Activated naive CD4-positive, alpha-beta T cell treated with anti-CD3 and anti-CD28 coated beads for 36 hours (primary cell): ENCODE measurements around the gene SELENOF. TPM values are rescaled to one million over a fixed set of nuclear protein-coding genes. Genes with fewer than 3 reads are reported as not detected.

Experiments
- CTCF ChIA-PET: fragments of 350-600 bp; sonication (Branson Sonifier 250); formaldehyde crosslinking; loops from one replicate; lab custom pipeline; 2021; ENCODE audit warnings: antibody characterized with exemption; lab: Charles Lee
- DNase-seq: peaks from one replicate; pipeline ENCODE4 v3.0.0-alpha.2; 2020
- H3K27ac Mint-ChIP-seq: one replicate; pipeline ENCODE4 v1.8.0; 2021; ENCODE audit warnings: mild to moderate bottlenecking, mixed read lengths
- H3K27me3 Mint-ChIP-seq: one replicate; pipeline ENCODE4 v1.8.0; 2021; ENCODE audit warnings: low read depth, mixed read lengths
- H3K36me3 Mint-ChIP-seq: one replicate; pipeline ENCODE4 v1.8.0; 2021; ENCODE audit warnings: low read depth, mixed read lengths
- H3K4me1 Mint-ChIP-seq: one replicate; pipeline ENCODE4 v1.8.0; 2021; ENCODE audit warnings: low read depth, mixed read lengths
- H3K4me3 Mint-ChIP-seq: one replicate; pipeline ENCODE4 v1.8.0; 2021; ENCODE audit warnings: mild to moderate bottlenecking, moderate library complexity, mixed read lengths
- H3K9me3 Mint-ChIP-seq: one replicate; pipeline ENCODE4 v1.8.0; 2021; ENCODE audit warnings: mixed read lengths
- intact Hi-C: fragments of 100-400 bp; cut with micrococcal nuclease; formaldehyde crosslinking; loops from one replicate; pipeline ENCODE4 v1.15.1; 2023
- total RNA-seq, 2 experiments: library from RNA; stranded (reverse); gene quantifications; one replicate each; pipeline ENCODE4 v1.2.3, GENCODE V29; 2021

SELENOF gene
- 100 to 1,000 TPM; 111 to 115 TPM for total RNA-seq

DNA sequence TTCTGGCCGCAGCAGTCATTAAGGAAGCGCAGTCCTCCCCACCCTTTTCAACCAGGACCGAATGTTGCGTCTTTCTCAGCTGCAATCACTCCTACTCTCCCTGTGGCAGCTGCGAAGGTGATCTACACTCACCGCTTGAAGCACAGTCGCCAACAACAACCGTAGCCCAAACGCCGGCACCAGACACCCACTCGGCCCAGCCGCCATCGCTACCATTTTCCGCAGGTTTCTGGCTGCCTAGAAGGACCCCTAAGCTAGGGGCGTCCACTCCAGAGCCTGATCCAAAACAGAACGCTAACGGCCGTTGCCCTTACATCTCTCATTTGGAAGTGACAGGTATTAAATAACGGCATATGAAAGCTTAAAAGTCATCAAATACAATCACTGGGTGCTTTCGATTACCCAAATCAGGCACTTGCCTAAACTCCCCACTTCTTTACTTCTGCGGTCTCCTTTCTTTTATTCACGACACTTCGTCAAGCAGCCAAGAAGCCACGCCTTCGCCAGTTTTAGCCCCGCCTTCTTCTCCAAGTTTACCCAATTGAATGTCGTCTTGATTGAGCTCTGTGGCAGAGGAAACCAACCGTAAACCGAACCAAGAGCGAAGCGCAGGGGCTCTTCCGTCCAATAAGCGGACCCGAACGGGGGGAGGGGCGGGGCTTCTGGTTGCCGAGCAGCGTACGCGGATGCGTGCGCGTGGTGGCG lies at the start of gene SELENOF:
Gene SELENOF (minus strand): TSS at position 231 of the 705 bp plus-strand sequence. CDS start 15 bp downstream, at position 216.
- intact Hi-C loops: loop anchor here (1.0 to 2.0 kb wide), 12 partner anchors 27 to 1977 kb away; partner anchors contain the start of genes BCL10, GTF2B, ODF2L and PKN2

DNA sequence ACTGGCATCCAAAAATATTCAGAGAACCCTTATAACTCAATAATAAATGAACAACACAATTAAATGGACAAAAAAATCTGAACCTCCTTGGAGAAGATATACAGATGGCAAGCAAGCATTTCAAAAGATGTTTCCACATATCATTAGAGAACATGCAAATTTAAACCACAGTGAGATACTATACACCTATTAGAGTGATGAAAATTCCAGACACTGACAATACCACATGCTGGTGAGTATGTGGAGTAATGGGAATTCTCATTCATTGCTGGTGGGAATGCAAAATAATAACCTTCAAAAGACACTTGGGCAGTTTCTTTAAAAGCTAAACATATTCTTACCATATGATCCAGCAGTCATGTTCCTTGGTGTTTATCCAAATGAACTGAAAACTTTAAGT lies 46.6 kb upstream of the SELENOF start:
- Mint-ChIP-seq H3K4me1 (no peaks in the 10 kb centered on the region), H3K4me3 (no peak overlapping the region), H3K36me3 (no peaks in the 10 kb centered on the region), H3K27ac (no peak overlapping the region), H3K9me3 (no peaks in the 10 kb centered on the region), H3K27me3 (no peaks in the 10 kb centered on the region)
- no peak for DNase-seq
- CTCF ChIA-PET: no interaction called here
- intact Hi-C loops: loop anchor here (10.0 kb wide), 1 partner anchor 456 kb away; no protein-coding TSS in a partner anchor

More for the DNA sequence above, at the start of gene SELENOF:
- Mint-ChIP-seq H3K4me1 (peaks cover 47% of the 10 kb centered on the region), H3K27me3 (no peaks in the 10 kb centered on the region), H3K9me3 (no peaks in the 10 kb centered on the region), H3K27ac (peak within 1 kb of the TSS; percentile 53), H3K4me3 (no peak within 1 kb of the TSS), H3K36me3 (peaks cover 18% of the 10 kb centered on the region)
- DNase-seq: peak; percentile 100
- CTCF ChIA-PET: interaction anchor here (0.6 to 2.6 kb wide), 10 partner anchors 9 to 432 kb away, joined by 3 to 9 read pairs (median 4); partner anchors contain the start of gene SH3GLB1

DNA sequence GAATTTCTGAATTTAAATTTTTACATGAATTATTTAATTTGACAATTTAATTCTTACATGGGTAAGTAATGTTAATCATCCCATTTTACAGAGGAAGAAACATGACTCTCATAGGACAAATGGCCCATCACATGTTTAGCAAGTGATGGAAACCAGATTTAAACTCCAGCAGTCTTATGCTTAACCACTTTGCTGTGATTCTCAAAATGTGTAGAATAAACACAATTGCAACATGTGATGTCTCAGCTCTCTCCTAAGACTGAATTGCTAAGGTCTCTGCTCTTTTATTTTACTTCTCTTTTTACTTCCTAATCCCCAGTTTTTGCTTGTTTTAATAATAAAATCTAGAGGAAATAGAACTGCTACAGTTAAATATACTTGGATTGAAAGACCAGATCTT lies 43.3 kb upstream of the SELENOF start:
- Mint-ChIP-seq H3K27me3 (no peaks in the 10 kb centered on the region), H3K9me3 (no peaks in the 10 kb centered on the region), H3K4me3 (no peak overlapping the region), H3K27ac (no peak overlapping the region), H3K36me3 (no peaks in the 10 kb centered on the region), H3K4me1 (peaks cover 6% of the 10 kb centered on the region)
- DNase-seq: no peak
- intact Hi-C loops: no loop called here
- CTCF ChIA-PET: interaction anchor here (0.6 to 0.7 kb wide), 3 partner anchors 21 to 32 kb away, joined by 3 to 4 read pairs (median 3); no protein-coding TSS in a partner anchor

DNA sequence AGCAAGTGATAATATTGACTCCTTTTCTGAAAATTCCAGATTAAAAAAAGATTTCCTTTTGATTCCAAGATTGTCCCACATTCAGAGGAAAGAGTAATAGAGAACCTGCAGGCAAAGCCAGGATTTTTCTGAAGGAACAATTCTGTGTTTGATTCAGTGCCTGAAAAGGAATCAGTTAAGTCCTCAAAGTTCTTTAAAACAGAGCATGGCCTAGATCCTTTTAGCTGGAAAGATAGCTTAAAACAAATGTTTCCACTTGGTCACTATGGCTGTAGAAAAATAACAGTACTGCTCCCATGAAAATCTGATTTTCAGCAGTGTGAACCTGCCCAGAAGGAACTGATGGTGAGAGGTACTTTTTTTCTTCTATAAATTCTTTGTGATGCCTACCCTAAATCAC lies 42.3 kb upstream of the SELENOF start:
- Mint-ChIP-seq H3K27me3 (no peaks in the 10 kb centered on the region), H3K27ac (no peak overlapping the region), H3K4me3 (no peak overlapping the region), H3K4me1 (peaks cover 6% of the 10 kb centered on the region), H3K36me3 (no peaks in the 10 kb centered on the region), H3K9me3 (no peaks in the 10 kb centered on the region)
- intact Hi-C loops: no loop called here
- DNase-seq: no peak
- CTCF ChIA-PET: interaction anchor here (0.7 to 1.3 kb wide), 2 partner anchors 9 to 123 kb away, joined by 3 read pairs; no protein-coding TSS in a partner anchor

DNA sequence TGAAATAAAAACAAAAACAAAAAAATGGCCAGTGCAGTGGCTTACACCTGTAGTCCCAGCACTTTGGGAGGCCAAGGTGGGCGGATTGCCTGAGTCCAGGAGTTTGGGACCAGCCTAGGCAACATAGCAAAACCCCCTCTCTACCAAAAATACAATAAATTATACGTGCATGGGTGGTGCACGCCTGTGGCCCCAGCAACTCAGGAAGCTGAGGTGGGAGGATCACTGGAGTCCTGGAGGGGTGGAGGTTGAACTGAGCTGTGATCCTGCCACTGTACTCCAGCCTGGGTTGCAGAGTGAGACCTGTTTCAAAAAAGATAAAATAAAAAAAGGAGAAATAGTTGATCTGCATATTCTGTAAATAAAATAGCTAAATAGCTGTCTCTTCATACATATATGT lies 41.8 kb upstream of the SELENOF start:
- CTCF ChIA-PET: interaction anchor here (0.7 to 1.3 kb wide), 2 partner anchors 9 to 122 kb away, joined by 3 read pairs; no protein-coding TSS in a partner anchor
- H3K4me1 Mint-ChIP-seq: peaks cover 6% of the 10 kb centered on the region
- H3K36me3 Mint-ChIP-seq: no peaks in the 10 kb centered on the region
- no peak overlapping the region for H3K27ac Mint-ChIP-seq
- DNase-seq: no peak
- H3K27me3 Mint-ChIP-seq: no peaks in the 10 kb centered on the region
- H3K9me3 Mint-ChIP-seq: no peaks in the 10 kb centered on the region
- no peak overlapping the region for H3K4me3 Mint-ChIP-seq
- intact Hi-C loops: no loop called here

DNA sequence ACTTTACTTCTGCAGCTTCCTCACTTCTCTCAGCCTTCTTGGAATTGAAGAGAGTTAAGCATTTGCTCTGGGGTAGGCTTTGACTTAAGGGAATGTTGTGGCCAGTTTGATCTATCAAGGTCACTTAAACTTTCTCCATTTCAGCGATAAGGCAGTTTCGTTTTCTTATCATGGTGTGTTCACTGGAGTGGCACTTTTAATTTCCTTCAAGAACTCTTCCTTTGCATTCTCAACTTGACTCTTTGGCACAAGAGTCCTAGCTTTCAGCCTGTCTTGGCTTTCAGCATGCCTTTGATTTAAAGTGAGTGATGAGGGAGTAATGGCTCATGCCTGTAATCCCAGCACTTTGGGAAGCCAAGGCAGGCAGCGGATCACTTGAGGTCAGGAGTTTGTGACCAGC lies 39.2 kb upstream of the SELENOF start:
- no peaks in the 10 kb centered on the region for H3K27me3 Mint-ChIP-seq
- no peaks in the 10 kb centered on the region for H3K9me3 Mint-ChIP-seq
- intact Hi-C loops: no loop called here

DNA sequence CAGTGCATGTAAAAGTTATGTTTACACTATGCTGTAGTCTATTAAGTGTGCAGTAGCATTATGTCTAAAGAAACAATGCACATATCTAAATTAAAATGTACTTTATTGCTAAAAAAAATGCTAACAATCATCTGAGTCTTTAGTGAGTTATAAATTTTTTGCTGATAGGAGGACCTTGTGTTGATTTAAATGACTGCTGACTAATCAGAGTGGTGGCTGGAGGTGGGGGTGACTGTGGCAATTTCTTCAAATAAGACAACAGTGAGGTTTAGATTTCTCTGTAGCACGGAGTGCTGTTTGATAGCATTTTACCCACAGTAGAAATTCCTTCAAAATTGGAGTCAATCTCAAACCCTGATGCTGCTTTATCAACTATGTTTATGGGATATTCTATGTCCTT lies 37.5 kb upstream of the SELENOF start:
- DNase-seq: no peak
- Mint-ChIP-seq H3K4me1 (peaks cover 8% of the 10 kb centered on the region), H3K27me3 (no peaks in the 10 kb centered on the region), H3K9me3 (no peaks in the 10 kb centered on the region), H3K27ac (no peak overlapping the region), H3K4me3 (no peak overlapping the region), H3K36me3 (no peaks in the 10 kb centered on the region)
- CTCF ChIA-PET: no interaction called here
- intact Hi-C loops: no loop called here

More for the DNA sequence above, 39.2 kb upstream of the SELENOF start:
- Mint-ChIP-seq H3K4me1 (peaks cover 6% of the 10 kb centered on the region), H3K4me3 (no peak overlapping the region), H3K36me3 (no peaks in the 10 kb centered on the region), H3K27ac (no peak overlapping the region)
- CTCF ChIA-PET: interaction anchor here (0.8 kb wide), 1 partner anchor 18 kb away, joined by 3 read pairs; no protein-coding TSS in a partner anchor
- DNase-seq: no peak

DNA sequence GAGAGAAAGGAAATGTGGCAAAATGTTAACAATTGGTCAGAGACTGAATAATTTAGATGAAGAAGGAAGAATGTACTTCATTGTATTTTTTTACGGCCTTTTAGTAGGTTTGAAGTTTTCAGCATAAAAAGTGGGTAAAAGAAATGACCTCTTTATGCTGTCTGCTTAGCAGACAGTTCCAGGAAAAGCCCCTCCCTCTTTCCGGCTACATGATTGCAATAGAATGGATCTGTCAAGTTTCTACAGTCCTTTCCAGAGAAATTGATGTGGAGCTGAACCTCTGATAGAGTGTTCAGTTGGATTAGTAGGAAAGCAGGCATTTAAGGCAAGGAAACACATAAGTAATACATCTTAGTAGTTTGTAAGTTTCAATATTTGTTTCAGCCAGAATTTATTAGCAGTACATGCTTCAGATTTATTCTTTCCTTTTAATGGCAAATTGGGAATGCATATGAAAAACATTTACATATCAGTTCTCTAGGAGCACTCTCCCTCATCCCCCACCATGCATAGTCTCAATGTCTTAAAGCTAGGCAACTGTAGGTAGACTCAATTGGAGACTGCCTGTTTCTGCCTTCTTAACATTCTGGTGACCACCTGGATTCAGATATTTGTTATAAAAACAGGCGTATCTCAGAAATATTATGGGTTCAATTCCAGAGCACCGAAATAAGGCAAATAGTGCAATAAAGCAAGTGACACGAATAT lies 36.9 kb upstream of the SELENOF start:
- intact Hi-C loops: no loop called here
- Mint-ChIP-seq H3K36me3 (no peaks in the 10 kb centered on the region), H3K27ac (no peak overlapping the region), H3K4me3 (no peak overlapping the region), H3K27me3 (no peaks in the 10 kb centered on the region), H3K9me3 (no peaks in the 10 kb centered on the region), H3K4me1 (peaks cover 8% of the 10 kb centered on the region)
- CTCF ChIA-PET: interaction anchor here (0.7 kb wide), 1 partner anchor 112 kb away, joined by 3 read pairs; no protein-coding TSS in a partner anchor
- no peak for DNase-seq

DNA sequence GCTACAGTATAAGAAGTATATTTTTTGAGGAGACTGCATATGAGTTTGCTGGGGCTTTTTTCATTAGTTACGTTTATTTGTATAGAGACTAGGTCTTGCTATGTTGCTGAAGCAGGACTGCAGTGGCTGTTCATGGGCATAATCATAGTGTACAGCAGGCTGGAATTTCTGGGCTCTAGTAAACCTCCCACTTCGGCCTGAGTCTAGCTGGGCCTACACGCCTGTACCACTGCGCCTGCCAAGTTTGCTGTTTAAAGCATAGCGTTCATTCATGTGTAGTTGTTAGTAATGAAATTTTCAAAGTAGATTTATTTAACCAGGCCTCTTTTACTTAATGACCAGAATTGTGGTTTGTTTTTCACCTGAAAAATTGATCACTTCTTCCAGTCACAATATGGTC lies 34.3 kb upstream of the SELENOF start:
- H3K27ac Mint-ChIP-seq: no peak overlapping the region
- H3K4me3 Mint-ChIP-seq: no peak overlapping the region
- no peaks in the 10 kb centered on the region for H3K9me3 Mint-ChIP-seq
- H3K27me3 Mint-ChIP-seq: no peaks in the 10 kb centered on the region
- intact Hi-C loops: no loop called here
- no peak for DNase-seq
- no peaks in the 10 kb centered on the region for H3K36me3 Mint-ChIP-seq
- peaks cover 2% of the 10 kb centered on the region for H3K4me1 Mint-ChIP-seq
- CTCF ChIA-PET: no interaction called here

DNA sequence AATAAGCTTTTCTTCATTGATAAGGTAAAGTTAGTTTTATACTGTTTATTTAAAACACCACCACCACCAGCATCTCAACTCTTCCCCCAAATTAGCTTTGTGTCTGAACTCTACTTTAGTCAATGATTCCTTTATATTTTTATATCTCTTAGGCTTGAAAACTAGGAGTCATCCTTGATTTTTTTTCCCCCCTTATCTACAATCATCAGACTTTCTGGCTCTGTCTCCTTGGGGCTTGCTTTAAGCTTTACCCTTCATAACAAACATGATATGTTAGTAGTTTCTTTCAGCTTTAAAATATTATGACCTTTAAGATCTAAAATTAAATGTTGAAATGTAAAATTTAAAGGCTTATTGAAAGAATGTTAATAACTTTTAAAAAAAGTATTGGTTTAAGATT lies 28.8 kb upstream of the SELENOF start:
- Mint-ChIP-seq H3K27me3 (no peaks in the 10 kb centered on the region), H3K36me3 (no peaks in the 10 kb centered on the region), H3K9me3 (no peaks in the 10 kb centered on the region), H3K4me1 (peaks cover 10% of the 10 kb centered on the region), H3K27ac (no peak overlapping the region), H3K4me3 (no peak overlapping the region)
- CTCF ChIA-PET: no interaction called here
- intact Hi-C loops: no loop called here
- DNase-seq: no peak

DNA sequence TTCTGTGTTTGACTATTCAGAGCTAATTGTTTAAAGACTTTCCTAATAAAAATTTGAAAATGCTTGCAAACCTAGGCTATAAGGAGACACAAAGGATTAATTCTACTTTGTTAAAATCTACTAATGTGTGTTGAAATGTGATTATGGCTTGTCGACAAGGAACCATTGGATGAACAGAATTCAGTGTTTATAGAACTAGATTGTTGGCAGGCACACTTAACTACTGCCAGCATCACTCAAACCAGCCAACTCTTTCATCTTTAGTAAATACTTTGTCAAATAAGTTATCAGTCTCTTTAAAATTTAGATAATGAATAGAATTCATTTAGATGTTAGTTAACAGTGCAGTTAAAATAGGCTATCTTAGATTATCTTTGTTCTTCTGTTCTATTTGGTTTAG lies 28.1 kb upstream of the SELENOF start:
- no peak for DNase-seq
- CTCF ChIA-PET: no interaction called here
- H3K36me3 Mint-ChIP-seq: no peaks in the 10 kb centered on the region
- no peaks in the 10 kb centered on the region for H3K9me3 Mint-ChIP-seq
- H3K27me3 Mint-ChIP-seq: no peaks in the 10 kb centered on the region
- no peak overlapping the region for H3K4me3 Mint-ChIP-seq
- no peak overlapping the region for H3K27ac Mint-ChIP-seq
- intact Hi-C loops: no loop called here
- peaks cover 14% of the 10 kb centered on the region for H3K4me1 Mint-ChIP-seq

DNA sequence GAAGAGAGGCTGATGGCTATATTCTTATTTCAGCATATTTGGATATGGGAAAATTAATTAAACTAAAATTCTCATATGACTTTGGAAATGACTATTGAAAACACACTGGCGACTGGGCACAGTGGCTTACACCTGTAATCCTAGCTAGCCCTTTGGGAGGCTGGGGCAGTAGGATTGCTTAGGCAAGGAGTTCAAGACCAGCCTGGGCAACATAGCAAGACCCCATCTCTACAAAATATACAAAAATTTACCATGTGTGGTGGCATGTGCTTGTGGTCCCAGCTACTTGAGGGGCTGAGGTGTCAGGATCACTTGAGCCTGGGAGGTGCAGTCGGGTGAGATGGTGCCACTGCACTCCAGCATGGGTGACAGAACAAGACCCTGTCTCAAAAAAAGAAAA lies 26.7 kb upstream of the SELENOF start:
- no peaks in the 10 kb centered on the region for H3K36me3 Mint-ChIP-seq
- H3K27me3 Mint-ChIP-seq: no peaks in the 10 kb centered on the region
- peaks cover 12% of the 10 kb centered on the region for H3K4me1 Mint-ChIP-seq
- no peak overlapping the region for H3K4me3 Mint-ChIP-seq
- no peak for DNase-seq
- CTCF ChIA-PET: interaction anchor here (0.6 kb wide), 1 partner anchor 98 kb away, joined by 4 read pairs; no protein-coding TSS in a partner anchor
- H3K9me3 Mint-ChIP-seq: no peaks in the 10 kb centered on the region
- intact Hi-C loops: no loop called here
- H3K27ac Mint-ChIP-seq: no peak overlapping the region
